Measurements from ENCODE around the gene CSMD2. TPM values are rescaled to one million over a fixed set of nuclear protein-coding genes. Genes with fewer than 3 reads are reported as not detected.

The CSMD2 gene
- total and polyA plus RNA-seq, 4 experiments from 2014 or later = not detected

GRCh38 chr1:33970148-33970825 is 194.7 kb downstream of the CSMD2 start:
- intact Hi-C loops (cut with micrococcal nuclease) = no loop called here
- no peak for DNase-seq
- Histone ChIP-seq H3K36me3 (ENCODE audit: insufficient read depth, low read length) (no peaks in the 10 kb centered on the region), H3K4me1 (ENCODE audit: insufficient read depth, low read length) (no peaks in the 10 kb centered on the region), H3K4me3 (ENCODE audit: low read length in 2 of 2) (no peak overlapping the region), H3K9me3 (ENCODE audit: control insufficient read depth in 1 of 2, low read length in 2 of 2) (no peaks in the 10 kb centered on the region), H3K27me3 (ENCODE audit: insufficient read depth, low read length) (no peaks in the 10 kb centered on the region), H3K27ac (ENCODE audit: low read depth, low read length) (no peak overlapping the region)
- Mint-ChIP-seq H3K4me1 (no peaks in the 10 kb centered on the region), H3K9me3 (no peaks in the 10 kb centered on the region), H3K36me3 (no peaks in the 10 kb centered on the region), H3K27me3 (peaks cover 2 to 10% of the 10 kb centered on the region in 2 donors), H3K4me3 (no peak overlapping the region), H3K27ac (no peak overlapping the region)
- ChIA-PET CTCF (ENCODE audit: partially characterized antibody) (no interaction called here), POLR2A (ENCODE audit: partially characterized antibody) (no interaction called here)

GRCh38 chr1:33966346-33967141 is 198.5 kb downstream of the CSMD2 start:
- intact Hi-C loops (cut with micrococcal nuclease) = no loop called here
- no peaks in the 10 kb centered on the region for H3K27me3 ChIP-seq (ENCODE audit: insufficient read depth, low read length)
- H3K36me3 Mint-ChIP-seq = no peaks in the 10 kb centered on the region
- H3K9me3 ChIP-seq (ENCODE audit: control insufficient read depth in 1 of 2, low read length in 2 of 2) = no peaks in the 10 kb centered on the region
- H3K4me3 ChIP-seq (ENCODE audit: low read length in 2 of 2) = no peak overlapping the region
- ChIA-PET CTCF (ENCODE audit: partially characterized antibody) (no interaction called here), POLR2A (ENCODE audit: partially characterized antibody) (no interaction called here)
- DNase-seq = no peak
- H3K36me3 ChIP-seq (ENCODE audit: insufficient read depth, low read length) = no peaks in the 10 kb centered on the region
- H3K4me1 ChIP-seq (ENCODE audit: insufficient read depth, low read length) = no peaks in the 10 kb centered on the region
- no peak overlapping the region for H3K4me3 Mint-ChIP-seq
- no peak overlapping the region for H3K27ac ChIP-seq (ENCODE audit: low read depth, low read length)
- H3K9me3 Mint-ChIP-seq = peaks cover 0 to 2% (median 0%) of the 10 kb centered on the region in 8 donors
- no peaks in the 10 kb centered on the region for H3K4me1 Mint-ChIP-seq
- peaks cover 3 to 6% of the 10 kb centered on the region in 2 donors for H3K27me3 Mint-ChIP-seq
- no peak overlapping the region for H3K27ac Mint-ChIP-seq

- POLR2A ChIA-PET (ENCODE audit: partially characterized antibody) = no interaction called here
- Histone ChIP-seq H3K36me3 (ENCODE audit: insufficient read depth, low read length) (no peaks in the 10 kb centered on the region), H3K4me3 (ENCODE audit: low read length in 2 of 2) (no peak overlapping the region), H3K27me3 (ENCODE audit: insufficient read depth, low read length) (no peaks in the 10 kb centered on the region), H3K9me3 (ENCODE audit: control insufficient read depth in 1 of 2, low read length in 2 of 2) (no peaks in the 10 kb centered on the region), H3K27ac (ENCODE audit: low read depth, low read length) (no peak overlapping the region), H3K4me1 (ENCODE audit: insufficient read depth, low read length) (no peaks in the 10 kb centered on the region)
- Mint-ChIP-seq H3K4me1 (no peaks in the 10 kb centered on the region), H3K4me3 (no peak overlapping the region), H3K36me3 (no peaks in the 10 kb centered on the region), H3K27me3 (peaks cover 2 to 6% of the 10 kb centered on the region in 2 donors), H3K27ac (no peak overlapping the region), H3K9me3 (peaks cover 0 to 2% (median 0%) of the 10 kb centered on the region in 8 donors)
- CTCF ChIA-PET (ENCODE audit: partially characterized antibody) = no interaction called here
- intact Hi-C loops (cut with micrococcal nuclease) = no loop called here
- DNase-seq = no peak
Observed at GRCh38 chr1:33965086-33965485, 199.9 kb downstream of the CSMD2 start.

- ChIA-PET CTCF (ENCODE audit: partially characterized antibody) (no interaction called here), POLR2A (ENCODE audit: partially characterized antibody) (no interaction called here)
- H3K27ac Mint-ChIP-seq = no peak overlapping the region
- H3K4me3 Mint-ChIP-seq = no peak overlapping the region
- no peak overlapping the region for H3K4me3 ChIP-seq (ENCODE audit: low read length in 2 of 2)
- H3K27me3 Mint-ChIP-seq = peaks cover 2 to 6% of the 10 kb centered on the region in 2 donors
- H3K27me3 ChIP-seq (ENCODE audit: insufficient read depth, low read length) = no peaks in the 10 kb centered on the region
- H3K9me3 Mint-ChIP-seq = peaks cover 0 to 2% (median 0%) of the 10 kb centered on the region in 8 donors
- intact Hi-C loops (cut with micrococcal nuclease) = no loop called here
- H3K36me3 ChIP-seq (ENCODE audit: insufficient read depth, low read length) = no peaks in the 10 kb centered on the region
- H3K4me1 ChIP-seq (ENCODE audit: insufficient read depth, low read length) = no peaks in the 10 kb centered on the region
- no peak overlapping the region for H3K27ac ChIP-seq (ENCODE audit: low read depth, low read length)
- DNase-seq = no peak
- H3K36me3 Mint-ChIP-seq = no peaks in the 10 kb centered on the region
- no peaks in the 10 kb centered on the region for H3K9me3 ChIP-seq (ENCODE audit: control insufficient read depth in 1 of 2, low read length in 2 of 2)
- no peaks in the 10 kb centered on the region for H3K4me1 Mint-ChIP-seq
Observed at GRCh38 chr1:33962061-33962460, 203.0 kb downstream of the CSMD2 start.

GRCh38 chr1:33960188-33960895 is 204.7 kb downstream of the CSMD2 start:
- CTCF ChIA-PET (ENCODE audit: partially characterized antibody) = no interaction called here
- Histone ChIP-seq H3K27me3 (ENCODE audit: insufficient read depth, low read length) (no peaks in the 10 kb centered on the region), H3K36me3 (ENCODE audit: insufficient read depth, low read length) (no peaks in the 10 kb centered on the region), H3K27ac (ENCODE audit: low read depth, low read length) (no peak overlapping the region), H3K4me1 (ENCODE audit: insufficient read depth, low read length) (no peaks in the 10 kb centered on the region), H3K9me3 (ENCODE audit: control insufficient read depth in 1 of 2, low read length in 2 of 2) (no peaks in the 10 kb centered on the region), H3K4me3 (ENCODE audit: low read length in 2 of 2) (no peak overlapping the region)
- Mint-ChIP-seq H3K4me3 (no peak overlapping the region), H3K27ac (no peak overlapping the region), H3K9me3 (peaks cover 0 to 2% (median 0%) of the 10 kb centered on the region in 8 donors), H3K27me3 (peaks cover 2% of the 10 kb centered on the region in 2 donors), H3K36me3 (no peaks in the 10 kb centered on the region), H3K4me1 (no peaks in the 10 kb centered on the region)
- POLR2A ChIA-PET (ENCODE audit: partially characterized antibody) = no interaction called here
- DNase-seq = no peak
- intact Hi-C loops (cut with micrococcal nuclease) = no loop called here

GRCh38 chr1:33957854-33958253 is 207.2 kb downstream of the CSMD2 start:
- no peaks in the 10 kb centered on the region for H3K9me3 Mint-ChIP-seq
- no peak overlapping the region for H3K27ac Mint-ChIP-seq
- H3K27me3 Mint-ChIP-seq = peaks cover 0 to 2% of the 10 kb centered on the region in 2 donors
- no peaks in the 10 kb centered on the region for H3K9me3 ChIP-seq (ENCODE audit: control insufficient read depth in 1 of 2, low read length in 2 of 2)
- H3K36me3 ChIP-seq (ENCODE audit: insufficient read depth, low read length) = no peaks in the 10 kb centered on the region
- no peak overlapping the region for H3K4me3 Mint-ChIP-seq
- no peaks in the 10 kb centered on the region for H3K36me3 Mint-ChIP-seq
- no peaks in the 10 kb centered on the region for H3K4me1 Mint-ChIP-seq
- H3K27ac ChIP-seq (ENCODE audit: low read depth, low read length) = no peak overlapping the region
- CTCF ChIA-PET (ENCODE audit: partially characterized antibody) = no interaction called here
- no peaks in the 10 kb centered on the region for H3K4me1 ChIP-seq (ENCODE audit: insufficient read depth, low read length)
- intact Hi-C loops (cut with micrococcal nuclease) = no loop called here
- H3K4me3 ChIP-seq (ENCODE audit: low read length in 2 of 2) = no peak overlapping the region
- POLR2A ChIA-PET (ENCODE audit: partially characterized antibody) = no interaction called here
- no peak for DNase-seq
- no peaks in the 10 kb centered on the region for H3K27me3 ChIP-seq (ENCODE audit: insufficient read depth, low read length)

- H3K27me3 ChIP-seq (ENCODE audit: insufficient read depth, low read length) = no peaks in the 10 kb centered on the region
- POLR2A ChIA-PET (ENCODE audit: partially characterized antibody) = no interaction called here
- Mint-ChIP-seq H3K9me3 (no peaks in the 10 kb centered on the region), H3K4me1 (no peaks in the 10 kb centered on the region), H3K27me3 (peaks cover 0 to 2% of the 10 kb centered on the region in 2 donors), H3K36me3 (no peaks in the 10 kb centered on the region), H3K4me3 (no peak overlapping the region), H3K27ac (no peak overlapping the region)
- no peak overlapping the region for H3K4me3 ChIP-seq (ENCODE audit: low read length in 2 of 2)
- intact Hi-C loops (cut with micrococcal nuclease) = no loop called here
- H3K4me1 ChIP-seq (ENCODE audit: insufficient read depth, low read length) = no peaks in the 10 kb centered on the region
- H3K9me3 ChIP-seq (ENCODE audit: control insufficient read depth in 1 of 2, low read length in 2 of 2) = no peaks in the 10 kb centered on the region
- DNase-seq = no peak
- no peak overlapping the region for H3K27ac ChIP-seq (ENCODE audit: low read depth, low read length)
- CTCF ChIA-PET (ENCODE audit: partially characterized antibody) = no interaction called here
- H3K36me3 ChIP-seq (ENCODE audit: insufficient read depth, low read length) = no peaks in the 10 kb centered on the region
Observed at GRCh38 chr1:33955096-33955495, 209.9 kb downstream of the CSMD2 start.
